Measurements from ENCODE around the gene TLN1. TPM values are rescaled to one million over a fixed set of nuclear protein-coding genes. Genes with fewer than 3 reads are reported as not detected.

Gene TLN1
- total RNA-seq, 5 donors from 2014 or later (not counting 1 experiment from before 2014, with no cell fraction given) = 229 to 366 (median 294) TPM

DNA sequence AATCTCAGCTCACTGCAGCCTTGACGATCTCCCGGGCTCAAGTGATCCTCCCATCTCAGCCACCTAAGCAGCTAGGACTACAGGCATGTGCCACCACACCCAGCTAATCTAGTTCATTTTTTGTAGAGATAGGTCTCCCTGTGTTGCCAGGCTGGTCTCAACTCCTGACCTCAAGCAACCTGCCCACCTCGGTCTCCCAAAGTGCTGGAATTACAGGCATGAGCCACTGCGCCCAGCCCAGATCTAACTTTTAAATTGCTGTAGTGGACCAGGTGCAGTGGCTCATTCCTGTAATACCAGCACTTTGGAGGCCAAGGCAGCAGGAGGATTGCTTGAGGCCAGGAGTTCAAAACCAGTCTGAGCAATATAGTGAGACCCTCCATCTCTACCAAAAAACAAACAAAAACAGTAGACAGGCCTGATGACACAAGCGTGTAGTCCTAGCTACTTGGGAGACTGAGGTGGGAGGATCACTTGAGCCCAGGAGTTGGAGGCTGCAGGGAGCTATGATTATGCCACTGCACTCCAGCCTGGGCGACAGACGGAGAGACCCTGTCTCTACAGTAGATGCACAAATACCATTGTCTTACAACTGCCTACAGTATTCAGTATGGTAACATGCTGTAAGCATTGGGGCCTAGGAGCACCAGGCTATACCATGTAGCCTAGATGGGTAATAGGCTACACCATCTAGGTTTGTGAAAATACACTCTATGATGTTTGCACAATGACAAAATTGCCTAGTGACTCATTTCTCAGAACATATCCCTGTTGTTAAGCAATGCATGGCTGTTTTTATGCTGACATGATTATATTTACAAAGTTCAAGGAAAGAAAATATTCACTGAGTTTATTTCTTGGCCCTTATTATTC lies 79.8 kb downstream of the TLN1 start:
- H3K27ac ChIP-seq (ENCODE audit: low read length) = peak overlapping the region; percentile 46
- ChIA-PET CTCF (no interaction called here), POLR2A (no interaction called here)
- no peaks in the 10 kb centered on the region for H3K36me3 ChIP-seq (ENCODE audit: control insufficient read depth in 2 of 2, extremely low read depth in 1 of 2, insufficient read depth in 1 of 2, low read length in 1 of 2)
- no peak overlapping the region for H3K4me3 ChIP-seq (ENCODE audit: control insufficient read depth in 1 of 2, extremely low read depth in 1 of 2, low read length in 1 of 2)
- DNase-seq = no peak
- H3K9me3 ChIP-seq = no peaks in the 10 kb centered on the region
- peak overlapping the region; percentile 49 to 88 (median 85) for H3K4me3 Mint-ChIP-seq
- H3K27me3 Mint-ChIP-seq = no peaks in the 10 kb centered on the region
- H3K36me3 Mint-ChIP-seq = no peaks in the 10 kb centered on the region
- peaks cover 26 to 69% of the 10 kb centered on the region in 2 experiments for H3K4me1 ChIP-seq (ENCODE audit: control insufficient read depth in 1 of 2, extremely low read depth in 1 of 2, insufficient read depth in 2 of 2, low read length in 2 of 2)
- WGBS (ENCODE audit: insufficient coverage) = 86% methylated on average over 1 of the region's 7 CpGs
- peak overlapping the region; percentile 88 to 99 for H3K27ac Mint-ChIP-seq
- no peaks in the 10 kb centered on the region for H3K27me3 ChIP-seq (replicated peaks in 1 of 2; ENCODE audit: control insufficient read depth in 2 of 2, extremely low read depth in 1 of 2, insufficient read depth in 2 of 2, low read length in 1 of 2)
- peaks cover 55 to 77% (median 60%) of the 10 kb centered on the region in 3 donors for H3K4me1 Mint-ChIP-seq
- ATAC-seq (replicated peaks in 1 of 4) = no peak
- H3K9me3 Mint-ChIP-seq = no peaks in the 10 kb centered on the region

DNA sequence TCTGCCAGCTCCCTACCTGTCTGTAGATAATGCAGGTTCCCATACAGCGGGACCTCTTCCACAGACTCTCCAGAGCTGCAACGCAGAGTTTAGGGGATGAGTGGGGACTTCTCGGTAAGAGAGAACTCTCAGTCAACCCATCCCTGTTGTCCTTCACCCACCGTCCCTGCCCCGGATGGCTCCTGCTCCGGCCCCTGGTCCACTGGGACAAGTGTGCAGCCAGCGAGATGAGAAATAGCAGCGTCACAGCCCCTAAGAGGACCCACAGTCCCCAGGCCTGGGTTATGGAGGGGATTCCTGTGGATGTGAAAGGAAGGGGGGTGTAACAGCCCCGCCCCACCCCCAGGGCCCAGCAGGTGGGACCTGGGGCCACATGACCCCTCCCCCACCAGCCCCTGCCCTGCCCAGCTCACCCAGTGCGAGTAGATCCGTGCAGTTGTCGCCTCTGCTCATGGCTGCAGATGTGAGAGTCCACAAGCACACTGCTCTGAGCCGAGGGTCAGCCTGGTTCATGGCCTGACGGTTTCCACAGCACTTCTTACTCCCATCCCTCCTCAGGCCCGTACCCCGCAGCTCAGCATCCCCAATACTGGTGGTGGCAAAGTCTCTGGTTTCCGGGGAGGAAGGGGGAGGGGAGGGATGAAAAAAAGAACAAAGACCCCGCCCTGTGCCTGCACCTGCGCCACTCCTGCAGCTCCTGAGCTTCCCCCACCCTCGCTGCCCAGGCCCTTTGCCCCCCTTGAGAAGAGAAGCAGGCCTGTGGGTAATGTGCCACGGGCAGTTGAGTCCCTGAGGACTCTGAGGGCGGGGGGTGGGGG lies 81.4 kb downstream of the TLN1 start, which contains the start of gene SIT1:
SIT1 (minus strand) TSS at position 591 of the 818 bp plus-strand sequence; CDS start at position 513, 78 bp downstream.
- H3K27ac ChIP-seq (ENCODE audit: low read length) = peak within 1 kb of the TSS; percentile 79
- Mint-ChIP-seq H3K36me3 (no peaks in the 10 kb centered on the region), H3K27ac (peak within 1 kb of the TSS; percentile 88 to 99), H3K4me3 (peak within 1 kb of the TSS; percentile 85 to 92 (median 88)), H3K27me3 (no peaks in the 10 kb centered on the region), H3K9me3 (no peaks in the 10 kb centered on the region), H3K4me1 (peaks cover 40 to 77% (median 56%) of the 10 kb centered on the region in 3 donors)
- no peaks in the 10 kb centered on the region for H3K27me3 ChIP-seq (replicated peaks in 1 of 2; ENCODE audit: control insufficient read depth in 2 of 2, extremely low read depth in 1 of 2, insufficient read depth in 2 of 2, low read length in 1 of 2)
- 0% methylated on average over 3 of the region's 22 CpGs for WGBS (ENCODE audit: insufficient coverage)
- H3K4me1 ChIP-seq (ENCODE audit: control insufficient read depth in 1 of 2, extremely low read depth in 1 of 2, insufficient read depth in 2 of 2, low read length in 2 of 2) = peaks cover 26 to 71% of the 10 kb centered on the region in 2 experiments
- POLR2A ChIA-PET = interaction anchor here in 1 of 2 donors (0.5 kb wide), 1 partner anchor 568 kb away, joined by 3 read pairs; no protein-coding TSS in a partner anchor
- no peaks in the 10 kb centered on the region for H3K9me3 ChIP-seq
- CTCF ChIA-PET = interaction anchor here (0.5 to 6.3 kb wide), 6 partner anchors 9 to 1638 kb away, joined by 3 to 122 read pairs (median 4); partner anchors contain the start of genes CCDC107 (in 1 of the 2) and RMRP (in 1 of the 2)
- peak within 1 kb of the TSS; percentile 72 to 91 for H3K4me3 ChIP-seq (ENCODE audit: control insufficient read depth in 1 of 2, extremely low read depth in 1 of 2, low read length in 1 of 2)
- no peaks in the 10 kb centered on the region for H3K36me3 ChIP-seq (ENCODE audit: control insufficient read depth in 2 of 2, extremely low read depth in 1 of 2, insufficient read depth in 1 of 2, low read length in 1 of 2)
- peak in 5 of 35 experiments; percentile 26 to 57 (median 45) for DNase-seq
- ATAC-seq (replicated peaks in 1 of 4) = no peak

DNA sequence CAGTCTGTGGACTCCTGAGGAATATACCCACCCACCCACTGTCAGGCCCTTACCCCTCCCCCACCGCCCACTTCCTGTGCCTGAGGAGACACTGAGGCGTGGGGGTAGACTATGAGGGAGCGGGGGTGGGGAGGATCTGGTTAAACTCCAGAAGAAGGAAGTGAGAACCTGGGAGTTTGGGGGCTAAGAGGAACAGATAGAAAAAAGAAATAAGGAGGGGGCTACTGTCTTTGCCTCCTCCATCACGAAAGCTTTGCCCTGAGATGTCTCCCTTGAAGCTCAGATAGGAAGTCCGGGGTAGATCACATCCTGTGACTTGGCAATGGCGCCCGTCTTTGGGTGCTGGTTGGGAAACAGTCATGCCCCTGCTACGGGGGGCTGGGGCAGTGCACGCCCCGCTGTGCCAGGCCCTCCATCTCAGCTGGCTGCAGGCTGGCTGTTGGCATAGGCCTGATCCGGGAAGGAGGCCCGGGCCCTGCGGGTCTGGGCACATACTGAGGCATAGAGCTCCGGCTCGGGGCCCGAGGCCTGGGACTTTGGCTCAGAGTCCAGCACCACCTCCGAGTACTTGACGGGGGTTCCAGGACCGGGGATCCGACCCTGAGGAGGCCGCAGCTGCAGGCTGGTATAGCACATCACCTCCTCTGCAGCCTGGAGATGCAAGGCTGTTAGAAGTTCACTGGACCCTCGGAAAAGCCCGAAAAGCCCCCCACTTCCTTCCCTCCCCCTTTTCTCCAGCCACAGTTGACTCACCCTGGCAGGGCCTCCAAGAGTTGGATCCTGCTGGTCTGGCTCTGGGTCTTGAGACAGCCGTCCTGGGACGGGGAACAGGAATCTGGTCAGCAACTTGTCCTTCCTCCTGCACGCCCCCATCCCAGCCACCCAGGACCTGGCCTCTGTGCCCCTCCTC lies 82.3 kb downstream of the TLN1 start:
- Mint-ChIP-seq H3K4me3 (peak overlapping the region; percentile 85 to 92 (median 88)), H3K27me3 (no peaks in the 10 kb centered on the region), H3K27ac (peak overlapping the region; percentile 88 to 99), H3K36me3 (no peaks in the 10 kb centered on the region), H3K9me3 (no peaks in the 10 kb centered on the region), H3K4me1 (peaks cover 43 to 81% (median 58%) of the 10 kb centered on the region in 3 donors)
- H3K4me3 ChIP-seq (ENCODE audit: control insufficient read depth in 1 of 2, extremely low read depth in 1 of 2, low read length in 1 of 2) = peak overlapping the region; percentile 72 to 91
- H3K27ac ChIP-seq (ENCODE audit: low read length) = peak overlapping the region; percentile 79
- peaks cover 27 to 77% of the 10 kb centered on the region in 2 experiments for H3K4me1 ChIP-seq (ENCODE audit: control insufficient read depth in 1 of 2, extremely low read depth in 1 of 2, insufficient read depth in 2 of 2, low read length in 2 of 2)
- H3K36me3 ChIP-seq (ENCODE audit: control insufficient read depth in 2 of 2, extremely low read depth in 1 of 2, insufficient read depth in 1 of 2, low read length in 1 of 2) = no peaks in the 10 kb centered on the region
- H3K27me3 ChIP-seq (replicated peaks in 1 of 2; ENCODE audit: control insufficient read depth in 2 of 2, extremely low read depth in 1 of 2, insufficient read depth in 2 of 2, low read length in 1 of 2) = no peaks in the 10 kb centered on the region
- POLR2A ChIA-PET = interaction anchor here (0.5 to 1.0 kb wide), 2 partner anchors 8 to 16 kb away, joined by 3 to 5 read pairs; partner anchors contain the start of genes CCDC107 (in 1 of the 2) and RMRP (in 1 of the 2)
- H3K9me3 ChIP-seq = no peaks in the 10 kb centered on the region
- CTCF ChIA-PET = interaction anchor here (0.5 to 6.3 kb wide), 8 partner anchors 9 to 1639 kb away, joined by 3 to 122 read pairs (median 4); partner anchors contain the start of genes CCDC107 (in 1 of the 2) and RMRP (in 1 of the 2)
- peak in 18 of 35 experiments; percentile 24 to 65 (median 36) for DNase-seq
- WGBS (ENCODE audit: insufficient coverage) = 6% methylated on average over 22 of the region's 26 CpGs
- ATAC-seq (replicated peaks in 1 of 4) = peak in 2 of 4 experiments; percentile 11 to 12

Other genes starting within 250 kb of the TLN1 start
- gene RUSC2, start 242.1 kb downstream of the TLN1 start, total RNA-seq = 1 to 10 TPM in 3 of 5 donors, under 1 TPM in 2; 0.16 to 3.1 (median 1.2) TPM
- 10 to 100 TPM; 24.2 to 56.1 (median 47.6) TPM for gene TESK1, start 126.9 kb downstream of the TLN1 start, total RNA-seq
- 1 to 10 TPM; 2.5 to 9.2 (median 4.9) TPM for gene CD72, start 113.8 kb downstream of the TLN1 start, total RNA-seq
- gene SIT1, start 81.3 kb downstream of the TLN1 start, total RNA-seq = 10 to 100 TPM; 34.9 to 57.1 (median 51.9) TPM
- over 10,000 TPM; 10,537 to 37,987 (median 30,491) TPM for gene RMRP, start 74.2 kb downstream of the TLN1 start, total RNA-seq
- 10 to 100 TPM; 17.7 to 29.8 (median 27.5) TPM for gene CCDC107, start 73.9 kb downstream of the TLN1 start, total RNA-seq
- gene ARHGEF39, start 67.0 kb downstream of the TLN1 start, total RNA-seq = 1 to 10 TPM in 2 of 5 donors, under 1 TPM in 3; 0.12 to 1.3 (median 0.57) TPM
- under 1 TPM in 2 of 5 donors, not detected in 3; 0.19 to 0.46 TPM for gene CA9, start 58.3 kb downstream of the TLN1 start, total RNA-seq
- gene TPM2, start 42.3 kb downstream of the TLN1 start, total RNA-seq = 10 to 100 TPM; 21.4 to 66.0 (median 57.5) TPM
- gene CREB3, start 471 bp upstream of the TLN1 start, total RNA-seq = 10 to 100 TPM; 15.9 to 22.6 (median 19.3) TPM
- gene GBA2, start 17.0 kb upstream of the TLN1 start, total RNA-seq = 10 to 100 TPM; 35.4 to 63.3 (median 60.1) TPM
- 10 to 100 TPM; 20.6 to 36.5 (median 33.5) TPM for gene RGP1, start 17.1 kb upstream of the TLN1 start, total RNA-seq
- 1 to 10 TPM in 3 of 5 donors, not detected in 2; 1.6 to 5.1 (median 1.6) TPM for gene MSMP, start 22.1 kb upstream of the TLN1 start, total RNA-seq
- 10 to 100 TPM in 3 of 5 donors, 1 to 10 TPM in 2; 5.9 to 10.9 (median 10.5) TPM for gene NPR2, start 59.4 kb upstream of the TLN1 start, total RNA-seq
- 1 to 10 TPM; 2.8 to 7.1 (median 3.8) TPM for gene SPAG8, start 80.1 kb upstream of the TLN1 start, total RNA-seq
- 10 to 100 TPM; 15.4 to 30.3 (median 28.5) TPM for gene HINT2, start 82.8 kb upstream of the TLN1 start, total RNA-seq
- not detected for gene FAM221B, start 96.5 kb upstream of the TLN1 start, total RNA-seq
- gene TMEM8B, start 97.0 kb upstream of the TLN1 start, total RNA-seq = 10 to 100 TPM in 2 of 5 donors, 1 to 10 TPM in 3; 6.5 to 11.9 (median 7.3) TPM
- not detected for gene OR13J1, start 138.2 kb upstream of the TLN1 start, total RNA-seq
- gene HRCT1, start 174.0 kb upstream of the TLN1 start, total RNA-seq = not detected
- not detected for gene SPAAR, start 177.3 kb upstream of the TLN1 start, total RNA-seq
- gene OR2S2, start 226.0 kb upstream of the TLN1 start, total RNA-seq = not detected